ENCODE results near the gene F10.

F10 gene

DNA sequence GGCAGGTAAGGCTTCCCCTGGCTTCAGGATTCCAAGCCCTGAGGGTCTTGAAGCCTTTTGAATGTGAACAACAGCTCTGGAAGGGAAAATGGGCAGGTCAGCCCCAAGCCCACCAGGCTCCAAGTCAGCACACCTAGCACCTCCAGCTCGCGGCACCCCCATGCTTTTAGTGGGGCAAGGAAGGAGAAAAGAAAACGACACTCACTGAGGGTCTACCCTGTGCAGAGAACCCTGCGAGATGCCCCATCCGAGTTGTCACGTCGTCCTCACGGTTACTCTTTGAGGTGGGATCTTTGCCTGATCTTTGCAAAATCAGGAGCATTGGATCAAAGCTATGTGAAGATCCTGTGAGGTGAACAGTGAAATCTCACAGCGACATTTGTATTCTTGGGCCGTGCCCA, 5.7 kb upstream of the F10 start:
- DNase-seq (ENCODE audit: low read depth in 3 of 3) = no peak

DNA sequence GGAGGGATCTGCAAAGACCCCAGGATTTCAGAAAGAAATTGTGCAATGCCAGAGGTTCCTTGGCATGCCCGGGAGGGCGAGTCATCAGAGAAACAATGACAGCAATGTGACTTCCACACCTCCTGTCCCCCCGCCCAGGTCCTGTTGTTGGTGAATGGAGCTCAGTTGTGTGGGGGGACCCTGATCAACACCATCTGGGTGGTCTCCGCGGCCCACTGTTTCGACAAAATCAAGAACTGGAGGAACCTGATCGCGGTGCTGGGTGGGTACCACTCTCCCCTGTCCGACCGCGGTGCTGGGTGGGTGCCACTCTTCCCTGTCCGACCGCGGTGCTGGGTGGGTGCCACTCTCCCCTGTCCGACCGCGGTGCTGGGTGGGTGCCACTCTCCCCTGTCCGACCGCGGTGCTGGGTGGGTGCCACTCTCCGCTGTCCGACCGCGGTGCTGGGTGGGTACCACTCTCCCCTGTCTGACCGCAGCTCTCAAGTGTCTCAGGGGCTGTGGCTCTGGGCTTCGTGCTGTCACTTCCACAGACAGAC, 5.2 kb upstream of the F10 start:
- DNase-seq (ENCODE audit: low read depth in 3 of 3) = no peak

DNA sequence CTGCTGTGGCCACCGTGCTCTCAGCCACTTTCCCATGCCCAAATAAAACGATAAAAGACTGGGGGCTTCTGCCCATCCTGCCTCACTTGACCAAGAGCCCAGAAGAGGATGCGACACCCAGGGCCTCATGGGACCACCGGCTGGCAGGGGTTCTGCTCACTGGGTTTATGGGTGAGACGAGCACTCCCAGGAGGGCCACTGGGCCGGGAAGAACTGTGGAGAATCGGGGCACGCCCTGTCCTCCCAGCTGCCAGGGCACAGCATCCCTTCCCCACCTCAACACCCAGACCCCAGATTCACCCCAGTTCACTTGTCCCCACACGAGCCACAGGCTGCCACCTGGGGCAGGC, 4.7 kb upstream of the F10 start:
- DNase-seq (ENCODE audit: low read depth in 3 of 3) = no peak

DNA sequence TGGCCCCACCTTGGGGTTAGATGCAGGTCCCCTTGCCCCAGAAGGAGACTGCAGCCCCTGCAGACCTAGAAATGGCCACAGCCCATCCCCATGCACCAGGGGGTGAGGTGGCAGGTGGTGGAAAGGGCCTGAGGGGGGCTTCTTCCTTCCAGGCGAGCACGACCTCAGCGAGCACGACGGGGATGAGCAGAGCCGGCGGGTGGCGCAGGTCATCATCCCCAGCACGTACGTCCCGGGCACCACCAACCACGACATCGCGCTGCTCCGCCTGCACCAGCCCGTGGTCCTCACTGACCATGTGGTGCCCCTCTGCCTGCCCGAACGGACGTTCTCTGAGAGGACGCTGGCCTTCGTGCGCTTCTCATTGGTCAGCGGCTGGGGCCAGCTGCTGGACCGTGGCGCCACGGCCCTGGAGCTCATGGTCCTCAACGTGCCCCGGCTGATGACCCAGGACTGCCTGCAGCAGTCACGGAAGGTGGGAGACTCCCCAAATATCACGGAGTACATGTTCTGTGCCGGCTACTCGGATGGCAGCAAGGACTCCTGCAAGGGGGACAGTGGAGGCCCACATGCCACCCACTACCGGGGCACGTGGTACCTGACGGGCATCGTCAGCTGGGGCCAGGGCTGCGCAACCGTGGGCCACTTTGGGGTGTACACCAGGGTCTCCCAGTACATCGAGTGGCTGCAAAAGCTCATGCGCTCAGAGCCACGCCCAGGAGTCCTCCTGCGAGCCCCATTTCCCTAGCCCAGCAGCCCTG, 4.2 kb upstream of the F10 start:
- DNase-seq (ENCODE audit: low read depth in 3 of 3) = no peak

DNA sequence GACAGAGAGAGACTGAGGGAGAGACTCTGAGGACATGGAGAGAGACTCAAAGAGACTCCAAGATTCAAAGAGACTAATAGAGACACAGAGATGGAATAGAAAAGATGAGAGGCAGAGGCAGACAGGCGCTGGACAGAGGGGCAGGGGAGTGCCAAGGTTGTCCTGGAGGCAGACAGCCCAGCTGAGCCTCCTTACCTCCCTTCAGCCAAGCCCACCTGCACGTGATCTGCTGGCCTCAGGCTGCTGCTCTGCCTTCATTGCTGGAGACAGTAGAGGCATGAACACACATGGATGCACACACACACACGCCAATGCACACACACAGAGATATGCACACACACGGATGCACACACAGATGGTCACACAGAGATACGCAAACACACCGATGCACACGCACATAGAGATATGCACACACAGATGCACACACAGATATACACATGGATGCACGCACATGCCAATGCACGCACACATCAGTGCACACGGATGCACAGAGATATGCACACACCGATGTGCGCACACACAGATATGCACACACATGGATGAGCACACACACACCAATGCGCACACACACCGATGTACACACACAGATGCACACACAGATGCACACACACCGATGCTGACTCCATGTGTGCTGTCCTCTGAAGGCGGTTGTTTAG, 3.3 kb upstream of the F10 start:
- DNase-seq (ENCODE audit: low read depth in 3 of 3) = no peak

DNA sequence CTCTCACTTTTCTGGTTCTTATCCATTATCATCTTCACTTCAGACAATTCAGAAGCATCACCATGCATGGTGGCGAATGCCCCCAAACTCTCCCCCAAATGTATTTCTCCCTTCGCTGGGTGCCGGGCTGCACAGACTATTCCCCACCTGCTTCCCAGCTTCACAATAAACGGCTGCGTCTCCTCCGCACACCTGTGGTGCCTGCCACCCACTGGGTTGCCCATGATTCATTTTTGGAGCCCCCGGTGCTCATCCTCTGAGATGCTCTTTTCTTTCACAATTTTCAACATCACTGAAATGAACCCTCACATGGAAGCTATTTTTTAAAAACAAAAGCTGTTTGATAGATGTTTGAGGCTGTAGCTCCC, 2.8 kb upstream of the F10 start:
- DNase-seq (ENCODE audit: low read depth in 3 of 3) = no peak

DNA sequence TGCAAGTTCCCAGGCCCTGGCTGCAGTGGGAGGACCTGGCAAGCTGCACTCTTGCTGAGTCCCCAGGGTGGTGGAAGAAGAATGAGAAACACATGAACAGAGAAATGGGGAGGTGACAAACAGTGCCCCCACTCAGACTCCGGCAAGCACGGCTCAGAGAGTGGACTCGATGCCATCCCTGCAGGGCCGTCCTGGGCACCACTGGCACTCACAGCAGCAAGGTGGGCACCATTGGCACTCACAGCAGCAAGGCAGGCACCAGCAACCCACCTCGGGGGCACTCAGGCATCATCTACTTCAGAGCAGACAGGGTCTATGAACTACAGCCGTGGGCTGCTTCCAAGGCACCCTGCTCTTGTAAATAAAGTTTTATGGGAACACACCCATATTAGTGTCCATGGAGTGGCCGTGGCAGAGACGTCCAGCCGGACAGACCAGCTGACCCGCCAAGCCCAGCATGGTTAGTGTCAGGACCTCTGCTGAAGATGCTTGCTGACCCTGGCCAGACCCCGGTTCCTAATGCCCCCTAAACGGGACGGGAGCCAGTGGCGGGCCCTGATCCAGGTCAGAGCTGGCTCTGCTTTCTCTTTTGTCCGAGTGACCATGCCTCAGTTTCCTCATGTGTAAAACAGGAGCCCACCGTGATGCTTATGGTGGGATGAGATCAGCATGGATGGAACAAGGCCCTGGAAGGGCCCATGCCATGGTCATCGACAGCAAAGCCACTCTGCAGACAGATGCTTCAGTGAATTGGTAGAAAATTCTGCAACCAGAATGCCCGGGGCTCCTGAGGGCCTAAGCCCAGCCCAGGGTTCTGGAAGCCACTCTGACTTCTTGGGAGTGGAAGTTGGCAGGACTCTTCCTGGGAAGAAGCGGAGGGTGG, 2.1 kb upstream of the F10 start:
- no peak for DNase-seq (ENCODE audit: low read depth in 3 of 3)

DNA sequence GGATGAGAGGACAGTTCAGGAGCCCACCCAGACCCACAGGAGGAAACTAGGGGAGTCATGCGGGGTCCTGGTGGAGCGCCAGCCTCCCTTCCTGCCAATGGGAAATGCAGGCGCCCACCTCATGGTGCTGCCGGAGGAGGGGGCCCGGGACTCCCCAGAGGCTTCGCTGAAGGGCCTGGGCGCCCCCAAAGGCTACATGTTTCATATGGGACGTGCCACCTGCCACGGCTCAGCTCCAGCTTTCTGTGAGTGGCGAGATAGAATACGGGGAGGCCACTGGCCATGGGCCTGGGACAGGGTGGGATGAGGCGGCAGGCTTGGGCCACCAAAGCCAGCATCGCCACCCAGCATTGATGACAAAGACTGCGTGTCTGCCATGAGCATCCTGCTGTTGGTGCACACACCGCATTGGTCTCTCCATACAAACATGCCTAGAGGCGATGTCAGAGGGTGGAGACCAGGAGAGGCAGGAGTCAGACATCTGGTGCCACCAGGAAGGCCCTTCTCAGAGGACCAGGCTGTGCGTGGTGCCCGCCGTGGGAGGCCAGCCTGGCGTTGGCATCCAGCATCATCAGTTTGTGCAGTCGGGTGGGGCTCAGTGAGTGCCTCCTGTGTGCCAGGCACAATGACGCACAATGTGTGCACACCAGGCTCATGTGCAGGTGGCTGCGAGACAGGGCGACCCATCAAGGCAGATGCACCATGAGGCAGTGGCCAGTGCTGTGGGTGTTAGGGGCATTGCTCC, 1.2 kb upstream of the F10 start:
- no peak for DNase-seq (ENCODE audit: low read depth in 3 of 3)

DNA sequence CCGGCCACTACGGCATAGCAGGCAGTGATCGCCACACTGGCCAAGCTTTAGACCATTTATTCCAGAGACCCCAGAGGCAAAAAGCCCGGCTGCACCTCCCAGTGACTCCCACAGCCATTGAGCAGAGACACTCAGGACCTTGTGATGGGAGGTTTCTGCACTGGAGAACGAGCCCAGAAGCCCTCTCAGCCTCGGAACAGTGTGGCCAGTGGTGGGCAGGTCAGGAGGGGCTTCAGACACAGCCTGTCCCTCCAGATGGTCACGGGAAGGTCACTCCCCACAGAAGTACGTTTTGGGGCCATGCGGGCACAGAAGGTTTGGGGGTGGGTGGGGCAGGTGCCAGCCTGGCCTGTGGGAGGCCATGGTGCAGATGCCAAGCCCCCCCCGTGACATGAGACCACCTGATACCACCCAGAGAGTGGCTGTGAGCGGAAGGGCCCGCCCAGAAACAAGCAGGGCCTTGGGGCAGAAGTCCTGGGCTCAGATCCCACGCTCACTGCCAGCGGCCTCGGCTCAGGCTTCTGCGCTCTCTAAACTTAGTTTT, 599 bp upstream of the F10 start:
- DNase-seq (ENCODE audit: low read depth in 3 of 3) = no peak

DNA sequence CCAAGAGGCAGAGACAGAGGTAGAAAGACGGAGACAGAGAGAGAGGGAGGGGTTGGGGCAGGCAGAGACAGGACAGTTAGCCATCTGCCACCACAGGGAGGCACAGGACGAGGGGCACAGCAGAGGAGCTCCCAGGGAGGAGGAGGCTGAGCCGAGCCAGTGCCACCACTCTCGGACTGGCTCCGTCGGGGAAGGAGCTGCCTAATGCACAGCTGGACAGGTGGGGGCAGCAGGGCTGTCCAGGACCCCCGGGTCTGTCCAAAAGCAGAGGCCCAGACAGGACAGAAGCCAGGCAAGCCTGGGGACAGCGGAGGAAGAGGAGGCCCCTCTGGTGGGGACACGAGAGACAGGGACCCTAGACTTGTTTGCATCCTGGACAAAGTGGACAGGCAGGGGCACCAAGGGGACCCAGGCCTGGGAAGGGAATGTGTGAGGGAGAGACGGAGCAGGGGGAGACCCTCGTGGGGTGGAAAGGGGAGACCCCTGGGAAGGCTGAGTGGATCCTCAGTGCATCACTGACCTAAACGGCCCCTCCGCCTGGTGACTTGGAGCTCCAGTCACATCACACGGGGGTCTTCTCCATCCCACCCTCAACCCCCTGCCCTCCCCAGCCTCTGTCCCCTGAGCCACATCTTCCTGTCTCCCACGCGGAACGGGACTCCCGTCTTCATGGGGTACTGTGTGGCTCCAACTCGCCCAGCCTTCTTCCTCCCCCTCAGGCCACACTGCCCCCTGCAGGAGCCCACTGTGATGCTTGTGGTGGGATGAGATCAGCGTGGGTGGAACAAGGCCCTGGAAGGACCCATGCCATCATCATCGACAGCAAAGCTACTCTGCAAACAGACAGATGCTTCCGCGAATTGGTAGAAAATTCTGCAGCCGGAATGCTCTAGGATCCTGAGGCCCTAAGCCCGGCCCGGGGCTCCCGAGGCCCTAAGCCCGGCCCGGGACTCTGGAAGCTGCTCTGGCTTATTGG, 915 bp downstream of the F10 start:
- no peak for DNase-seq (ENCODE audit: low read depth in 3 of 3)

DNA sequence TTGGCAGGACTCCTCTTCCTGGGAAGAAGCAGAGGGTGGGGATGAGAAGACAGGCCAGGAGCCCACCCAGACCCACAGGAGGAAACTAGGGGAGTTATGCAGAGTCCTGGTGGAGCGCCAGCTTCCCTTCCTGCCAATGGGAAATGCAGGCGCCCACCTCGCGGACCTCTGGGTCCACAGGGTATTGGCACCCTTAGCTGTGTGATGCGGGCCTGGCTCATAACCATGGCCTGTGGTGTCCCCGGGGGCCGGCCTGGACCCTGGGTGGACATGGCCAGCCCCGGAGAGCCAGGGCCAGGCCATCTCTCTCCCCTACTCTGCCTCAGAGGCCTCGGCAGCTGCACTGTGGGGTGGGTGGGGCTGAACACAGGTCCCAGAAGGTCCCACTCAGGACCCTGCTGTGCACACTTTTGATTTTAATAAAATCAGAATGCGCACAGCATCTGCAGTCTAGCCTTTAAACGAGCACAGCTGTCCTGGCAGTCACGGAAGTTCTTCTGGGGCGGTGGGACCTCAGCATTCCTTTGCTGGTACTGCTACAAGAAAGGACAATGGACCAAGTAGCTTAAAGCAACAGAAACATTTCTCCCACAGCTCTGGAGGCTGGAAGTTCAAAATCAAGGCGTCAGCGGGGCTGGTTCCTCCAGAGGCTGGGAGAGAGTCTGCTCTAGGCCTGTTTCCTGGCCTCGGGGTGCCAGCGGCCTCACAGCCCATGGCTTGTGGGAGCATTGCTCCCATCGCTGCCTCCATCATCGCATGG, 1.8 kb downstream of the F10 start:
- no peak for DNase-seq (ENCODE audit: low read depth in 3 of 3)

DNA sequence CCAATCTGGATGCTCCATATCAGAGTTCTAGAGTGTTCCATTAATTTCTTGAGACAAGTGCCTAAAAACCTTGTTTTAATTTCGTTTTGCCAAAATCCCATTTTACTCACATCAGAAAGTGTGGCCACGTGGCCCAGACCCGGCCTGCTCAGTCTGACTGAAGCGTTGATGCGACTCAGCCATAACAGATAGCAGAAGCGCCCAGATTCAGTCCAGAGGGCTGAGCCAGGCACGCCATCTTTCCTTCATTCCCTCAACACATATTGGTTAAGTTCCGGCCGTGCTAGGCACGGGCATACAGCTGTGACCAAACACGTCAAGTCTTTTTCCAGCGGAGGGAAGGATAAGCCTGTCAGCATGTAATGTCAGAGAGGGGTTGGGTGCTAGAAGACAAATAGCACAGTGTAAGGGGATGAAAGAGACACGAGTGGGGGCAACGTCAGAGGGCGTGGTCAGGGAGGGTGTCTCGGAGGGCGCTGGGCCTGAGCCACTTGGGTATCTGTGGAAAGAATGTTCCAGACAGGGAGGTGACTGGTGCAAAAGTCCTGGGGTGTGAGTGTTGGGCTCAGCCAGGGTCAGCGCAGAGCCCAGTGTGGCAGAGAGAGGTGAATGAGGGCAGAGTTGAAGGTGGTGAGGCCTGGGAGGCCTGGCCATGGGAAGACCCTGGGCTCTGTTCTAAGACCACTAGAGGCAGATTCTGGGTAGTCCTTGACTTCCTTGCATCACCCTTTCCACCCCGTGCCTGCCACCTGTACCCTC, 3.1 kb downstream of the F10 start:
- no peak for DNase-seq (ENCODE audit: low read depth in 3 of 3)

DNA sequence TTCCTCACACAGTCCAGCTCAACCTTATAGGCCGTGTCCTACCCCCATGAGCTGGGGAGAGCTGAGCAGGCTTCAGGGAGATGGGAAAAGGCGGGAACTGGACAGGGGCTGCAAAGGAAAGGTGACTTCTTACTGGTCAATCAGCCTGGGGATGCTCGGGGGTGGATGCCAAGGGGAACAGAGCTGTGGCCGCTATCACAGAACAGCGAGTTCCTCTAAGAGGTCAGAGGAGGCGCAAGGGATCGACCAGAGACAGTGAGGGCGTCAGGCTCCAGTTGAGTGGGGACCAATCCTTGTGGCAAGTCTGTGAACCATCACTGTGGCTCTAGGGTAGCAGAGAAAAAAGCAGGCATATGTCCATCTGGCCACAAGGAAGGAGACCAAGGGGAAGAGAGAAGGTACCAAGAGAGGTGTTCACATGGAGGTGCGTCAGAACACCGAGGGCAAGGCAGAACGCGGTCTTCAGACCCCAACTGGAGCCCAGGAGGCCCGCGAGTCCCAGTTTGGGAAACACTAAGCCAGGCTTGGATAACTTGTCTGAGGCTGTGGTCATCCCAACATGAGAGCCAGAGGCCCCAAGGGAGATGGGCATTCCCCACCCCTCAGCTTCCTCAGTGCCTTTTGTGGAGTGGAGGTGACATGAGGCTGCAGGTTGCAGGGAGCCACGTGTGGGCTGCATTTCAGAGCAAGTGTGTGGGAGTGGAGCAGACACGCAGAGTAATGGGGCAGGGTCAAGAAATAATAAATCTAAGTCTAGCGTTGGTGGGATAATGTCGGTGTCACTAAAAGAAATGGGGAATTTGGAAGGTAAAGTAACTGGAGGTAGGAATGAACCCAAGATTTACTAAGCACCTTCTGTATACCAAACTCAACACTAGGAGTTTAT, 3.9 kb downstream of the F10 start:
- no peak for DNase-seq (ENCODE audit: low read depth in 3 of 3)

DNA sequence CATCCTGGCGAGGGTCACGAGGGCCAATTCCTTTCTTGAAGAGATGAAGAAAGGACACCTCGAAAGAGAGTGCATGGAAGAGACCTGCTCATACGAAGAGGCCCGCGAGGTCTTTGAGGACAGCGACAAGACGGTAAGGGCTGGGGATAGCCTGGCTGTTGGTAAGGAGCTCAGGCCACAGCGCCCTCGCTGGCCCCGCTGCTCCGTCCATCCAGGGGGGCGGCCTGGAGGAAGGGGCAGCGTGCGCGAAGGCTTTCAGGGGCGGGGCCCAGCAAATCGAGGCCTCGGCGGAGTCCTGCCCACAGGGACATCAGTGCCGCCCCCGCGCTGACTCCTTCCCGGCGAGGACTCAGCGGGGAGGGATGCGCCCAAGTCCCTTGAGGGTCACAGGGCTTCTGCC, 6.9 kb downstream of the F10 start:
- DNase-seq (ENCODE audit: low read depth in 3 of 3) = no peak

DNA sequence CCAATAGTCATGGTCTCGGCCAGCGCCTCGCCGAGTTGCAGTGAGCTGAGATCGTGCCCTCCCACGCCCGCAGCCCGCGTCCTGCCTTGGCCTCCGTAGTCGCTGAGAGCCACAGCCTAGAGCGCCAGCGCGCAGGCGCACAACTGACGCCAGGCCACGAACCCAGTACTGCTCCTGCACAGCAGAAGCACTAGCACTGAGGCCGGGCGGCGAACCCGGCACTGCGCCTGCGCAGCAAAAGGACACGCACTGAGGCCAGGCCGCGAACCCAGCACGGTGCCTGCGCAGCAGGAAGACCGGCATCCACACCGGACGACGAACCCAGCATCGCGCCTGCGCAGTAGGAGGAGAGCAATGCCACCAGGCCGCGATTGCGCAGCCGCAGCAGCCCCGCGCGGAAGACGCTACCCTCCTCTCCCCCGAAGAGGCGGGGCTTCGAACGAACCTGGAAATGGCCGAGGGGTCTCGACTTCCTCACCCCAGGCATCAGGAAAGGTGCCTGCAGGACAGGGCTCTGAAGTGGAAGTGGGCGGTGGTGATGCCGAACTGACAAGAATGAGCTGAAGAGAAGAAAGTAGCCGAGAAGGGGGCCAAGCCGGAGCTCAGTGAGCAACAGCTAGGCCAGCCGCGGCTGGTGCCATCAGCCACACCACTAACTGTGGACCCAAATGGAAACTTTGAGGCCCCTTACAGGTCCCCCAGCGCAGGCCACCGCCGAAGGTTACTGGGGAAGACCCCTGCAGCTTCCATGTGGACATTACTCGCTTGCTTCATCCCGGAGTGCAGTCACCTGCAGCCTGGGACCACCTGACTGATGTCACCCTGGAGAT, 7.5 kb downstream of the F10 start:
- no peak for DNase-seq (ENCODE audit: low read depth in 3 of 3)

DNA sequence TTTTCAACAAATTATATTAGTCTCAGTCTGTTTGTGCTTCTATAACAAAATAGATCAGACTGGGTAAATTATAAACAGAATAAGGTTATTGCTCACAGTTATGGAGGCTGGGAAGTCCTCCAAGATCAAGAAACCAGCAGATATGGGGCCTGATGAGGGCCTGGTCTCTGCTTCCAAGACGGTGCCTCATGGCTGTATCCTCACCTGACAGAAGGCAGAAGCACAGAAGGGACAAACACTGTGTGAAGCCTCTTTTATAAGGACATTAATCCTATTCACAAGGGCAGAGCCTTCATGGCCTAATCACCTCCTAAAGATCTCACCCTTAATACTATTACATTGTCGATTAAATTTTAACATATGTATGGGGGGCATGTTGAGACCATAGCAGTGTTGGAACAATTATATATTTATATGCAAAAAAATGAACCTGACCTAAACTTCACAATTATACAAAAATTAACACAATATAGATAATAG, 12.7 kb downstream of the F10 start:
- no peak for DNase-seq (ENCODE audit: low read depth in 3 of 3)

Data from stimulated activated CD4-positive, alpha-beta T cell treated with anti-CD3 and anti-CD28 coated beads, TNF-alpha, amount 100 ng/mL, for 4 hours (primary cell).